Spinal cord (tissue), 10 donors: ENCODE data around the gene RAPGEF4. TPM values are rescaled to one million over a fixed set of nuclear protein-coding genes. Genes with fewer than 3 reads are reported as not detected.

Experiments
- DNase-seq, 6 donors: peaks; one replicate each; pipeline versions ENCODE4 v3.0.0 to v3.0.0-alpha.2; 2013 to 2015; ENCODE audit warnings: low spot score in 6 of 6, low read depth in 4 of 6
- H3K27ac ChIP-seq: one replicate; pipeline ENCODE4 v1.5.1; 2013; ENCODE audit warnings: low read depth, low read length, control low read depth
- H3K27me3 ChIP-seq: one replicate; pipeline ENCODE4 v1.6.1; 2013; ENCODE audit warnings: low read length; ENCODE audit not compliant: control insufficient read depth, insufficient read depth
- H3K36me3 ChIP-seq: one replicate; pipeline ENCODE4 v1.6.1; 2013; ENCODE audit warnings: low read length; ENCODE audit not compliant: control insufficient read depth, insufficient read depth
- H3K4me1 ChIP-seq: one replicate; pipeline ENCODE4 v1.6.1; 2013; ENCODE audit warnings: low read length; ENCODE audit not compliant: control insufficient read depth, insufficient read depth
- H3K4me3 ChIP-seq: one replicate; pipeline ENCODE4 v1.5.1; 2013; ENCODE audit warnings: low read depth, low read length, control low read depth
- H3K9me3 ChIP-seq: one replicate; pipeline ENCODE4 v1.6.1; 2013; ENCODE audit warnings: low read length; ENCODE audit not compliant: control insufficient read depth, insufficient read depth
- WGBS: methylation state at CpG from one replicate; pipeline ENCODE4 v1.1.5; 2013; ENCODE audit warnings: missing lambda C conversion rate; ENCODE audit not compliant: insufficient coverage; 5-methylcytosine and 5-hydroxymethylcytosine counted together
- polyA plus RNA-seq, 2 donors: library from polyadenylated mRNA; unstranded; fragments of 120-200 nt; gene quantifications; one replicate each; pipeline ENCODE4 v1.2.1, GENCODE V29; 2013; ENCODE audit not compliant: insufficient read length in 2 of 2
- small RNA-seq: library from RNA; depleted of rRNA; stranded (forward); fragments of <200 nt; gene quantifications from one replicate; pipeline ENCODE3, GENCODE V24; 2014; ENCODE audit warnings: low replicate concordance
- total RNA-seq, 2 donors: library from RNA; depleted of rRNA in 1 of 2; stranded (reverse); fragments of 120-200 nt in 1 of 2; fragments of >200 nt in 1 of 2; gene quantifications; one replicate each; pipeline versions ENCODE4 v1.2.3 to v1.2.4, GENCODE V29; 2013 to 2014
- donor health status: healthy.

Gene RAPGEF4
- total and polyA plus RNA-seq, 4 donors = 31.1 to 65.8 (median 44.4) TPM

- Histone ChIP-seq H3K36me3 (no peaks in the 10 kb centered on the region), H3K4me1 (peaks cover 2% of the 10 kb centered on the region), H3K27ac (no peak overlapping the region), H3K4me3 (no peak overlapping the region), H3K9me3 (no peaks in the 10 kb centered on the region), H3K27me3 (no peaks in the 10 kb centered on the region)
- DNase-seq = no peak
- WGBS = no CpG with 5 or more reads among the region's 1 CpG
Measured at GRCh38 chr2:173095356-173095755, 359.7 kb downstream of the RAPGEF4 start.

GRCh38 chr2:173099271-173099670 is 363.6 kb downstream of the RAPGEF4 start:
- Histone ChIP-seq H3K9me3 (no peaks in the 10 kb centered on the region), H3K27me3 (no peaks in the 10 kb centered on the region), H3K4me1 (no peaks in the 10 kb centered on the region), H3K4me3 (no peak overlapping the region), H3K36me3 (no peaks in the 10 kb centered on the region), H3K27ac (no peak overlapping the region)
- WGBS = 96% methylated on average over 2 of the region's 2 CpGs
- no peak for DNase-seq

- Histone ChIP-seq H3K27ac (no peak overlapping the region), H3K4me1 (no peaks in the 10 kb centered on the region)
- WGBS = no CpG with 5 or more reads among the region's 2 CpGs
Measured at GRCh38 chr2:173099804-173100203, 364.2 kb downstream of the RAPGEF4 start.

GRCh38 chr2:173101687-173102086 is 366.0 kb downstream of the RAPGEF4 start:
- Histone ChIP-seq H3K27me3 (no peaks in the 10 kb centered on the region), H3K4me3 (no peak overlapping the region), H3K27ac (no peak overlapping the region), H3K4me1 (no peaks in the 10 kb centered on the region), H3K36me3 (no peaks in the 10 kb centered on the region), H3K9me3 (no peaks in the 10 kb centered on the region)
- no peak for DNase-seq
- WGBS = 20% methylated on average over 1 of the region's 3 CpGs

More at GRCh38 chr2:173099804-173100203, 364.2 kb downstream of the RAPGEF4 start:
- H3K27me3 ChIP-seq = no peaks in the 10 kb centered on the region
- H3K9me3 ChIP-seq = no peaks in the 10 kb centered on the region
- no peak overlapping the region for H3K4me3 ChIP-seq
- H3K36me3 ChIP-seq = no peaks in the 10 kb centered on the region
- no peak for DNase-seq

Small RNA genes within 50 kb of the gene (small RNA-seq; reads per million reads assigned to genes)
- not detected for gene RF01210

Other genes with a start within 250 kb of the RAPGEF4 start
- 10 to 100 TPM; 12.4 to 30.0 TPM for gene PDK1, start 179.8 kb upstream of the RAPGEF4 start, total RNA-seq
- 1 to 10 TPM; 6.4 to 6.7 TPM for gene PDK1, start 179.8 kb upstream of the RAPGEF4 start, polyA plus RNA-seq